ENCODE data around the gene DIRAS3. TPM values are rescaled to one million over a fixed set of nuclear protein-coding genes. Genes with fewer than 3 reads are reported as not detected.
"Not testable (repeated sequence)": the region's sequence is repeated elsewhere in the genome, so short reads cannot be mapped to it uniquely, and the experiment has no call there.

DIRAS3 gene, protein sequence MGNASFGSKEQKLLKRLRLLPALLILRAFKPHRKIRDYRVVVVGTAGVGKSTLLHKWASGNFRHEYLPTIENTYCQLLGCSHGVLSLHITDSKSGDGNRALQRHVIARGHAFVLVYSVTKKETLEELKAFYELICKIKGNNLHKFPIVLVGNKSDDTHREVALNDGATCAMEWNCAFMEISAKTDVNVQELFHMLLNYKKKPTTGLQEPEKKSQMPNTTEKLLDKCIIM
- polyA plus RNA-seq (2013, experiment 1 of 2; ENCODE audit: insufficient read length) = 8.7 TPM
- polyA plus RNA-seq (2013, experiment 2 of 2; ENCODE audit: insufficient read length) = 8.5 TPM

DNA sequence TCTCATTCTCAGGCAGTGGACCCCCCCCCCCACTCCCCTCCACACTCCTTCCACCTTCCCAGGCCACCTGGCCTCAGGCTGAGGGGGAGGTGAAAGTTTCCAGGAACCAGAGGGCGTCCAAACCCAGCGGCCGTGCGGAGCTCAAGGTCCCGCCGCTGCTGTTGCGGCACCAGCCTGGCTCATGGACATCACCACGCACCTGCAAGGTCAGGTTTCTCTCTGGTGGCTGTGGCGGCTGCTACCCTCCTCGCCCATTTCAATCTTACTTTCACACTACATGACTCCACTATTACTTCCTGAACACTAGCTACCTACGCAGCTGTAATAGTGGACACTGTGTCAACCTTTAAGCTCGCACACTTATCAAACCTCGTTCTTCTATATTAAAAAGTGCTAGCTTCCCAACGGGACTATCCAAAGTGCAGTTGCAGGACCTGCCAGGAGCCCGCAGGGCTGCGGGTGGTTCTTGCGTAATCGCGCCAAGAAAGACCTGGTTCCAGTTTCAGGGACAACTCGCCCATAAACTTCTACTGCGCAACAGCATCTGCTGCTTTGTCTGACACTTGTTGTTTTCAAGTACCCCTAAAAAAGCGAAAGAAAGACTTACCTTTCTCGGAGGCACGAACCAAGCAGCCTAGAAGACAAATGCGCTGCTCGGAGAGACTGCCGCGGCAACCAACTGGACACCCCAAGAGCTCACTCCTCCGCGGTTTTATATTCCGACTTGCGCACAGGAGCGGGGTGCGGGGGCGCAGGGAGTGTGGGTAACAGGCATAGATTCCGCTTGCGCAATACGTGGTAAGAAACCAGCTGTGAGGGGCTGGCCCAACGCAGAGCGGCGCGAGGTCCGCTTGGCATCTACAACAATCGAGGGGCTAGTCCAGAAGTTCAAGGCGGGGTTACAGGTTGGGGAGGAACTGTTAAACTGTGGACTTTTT lies at the start of gene DIRAS3:
DIRAS3 (minus strand) TSS at position 687 of the 938 bp plus-strand sequence. CDS start 3,330 bp downstream, outside the sequence.
- peak; percentile 43 for DNase-seq

DNA sequence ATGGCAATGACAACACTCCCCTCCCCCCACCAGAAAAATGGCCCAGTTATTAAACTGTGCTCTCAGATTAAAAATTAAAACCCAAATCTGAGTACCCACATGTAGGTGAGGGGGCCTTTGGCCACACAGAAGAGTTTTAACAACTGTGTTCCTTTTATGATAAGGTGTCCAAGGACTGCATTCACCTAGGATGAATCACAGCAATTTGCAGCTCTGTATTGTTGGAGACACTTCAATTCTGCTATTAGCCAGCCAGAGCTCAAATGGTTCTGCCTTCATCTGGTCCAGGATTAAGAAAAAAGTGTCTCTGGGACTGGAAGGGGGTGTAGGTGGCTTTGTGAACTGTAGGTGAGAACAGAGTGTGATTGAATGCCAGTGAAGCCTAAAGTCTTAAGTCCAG lies 43.3 kb upstream of the DIRAS3 start:
- peak; percentile 31 for DNase-seq

DNA sequence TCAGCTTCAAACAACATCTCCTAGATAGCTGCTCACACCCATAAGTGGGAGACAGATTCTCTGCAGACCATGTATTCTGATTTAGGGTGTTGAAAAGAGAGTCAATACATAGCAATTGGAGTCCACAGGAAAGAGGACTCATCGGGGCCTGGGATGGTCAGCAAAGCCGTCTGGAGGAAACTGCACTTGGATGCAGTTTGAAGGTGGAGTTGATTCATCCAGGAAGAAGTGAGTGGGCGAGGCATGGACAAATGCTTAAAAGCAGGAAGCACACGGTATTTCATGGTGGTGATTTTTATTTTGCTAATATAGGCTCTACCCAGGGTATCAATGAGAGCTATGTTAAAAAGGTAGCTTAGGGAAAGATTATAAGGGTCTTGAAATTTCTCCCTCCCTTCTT lies 36.8 kb upstream of the DIRAS3 start:
- DNase-seq = no peak

DNA sequence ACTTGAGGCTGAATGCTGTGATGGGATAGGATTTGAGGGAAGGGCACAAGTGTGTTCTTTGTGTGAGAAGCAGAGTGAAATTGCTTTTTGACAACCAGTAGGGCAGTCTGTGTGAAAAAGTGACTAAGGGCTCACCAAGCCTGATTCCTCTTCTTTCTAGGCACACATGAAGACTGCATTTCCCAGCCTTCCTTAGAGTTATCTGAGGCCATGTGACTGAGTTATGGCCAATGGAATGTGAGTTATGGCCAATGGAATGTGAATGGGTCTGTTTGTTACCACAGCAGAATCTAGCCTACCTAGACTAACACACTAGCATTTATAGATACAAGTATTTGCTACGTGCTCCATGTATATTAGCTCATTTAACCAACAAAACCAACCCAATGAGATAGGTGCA lies 35.3 kb upstream of the DIRAS3 start:
- peak; percentile 4 for DNase-seq

DNA sequence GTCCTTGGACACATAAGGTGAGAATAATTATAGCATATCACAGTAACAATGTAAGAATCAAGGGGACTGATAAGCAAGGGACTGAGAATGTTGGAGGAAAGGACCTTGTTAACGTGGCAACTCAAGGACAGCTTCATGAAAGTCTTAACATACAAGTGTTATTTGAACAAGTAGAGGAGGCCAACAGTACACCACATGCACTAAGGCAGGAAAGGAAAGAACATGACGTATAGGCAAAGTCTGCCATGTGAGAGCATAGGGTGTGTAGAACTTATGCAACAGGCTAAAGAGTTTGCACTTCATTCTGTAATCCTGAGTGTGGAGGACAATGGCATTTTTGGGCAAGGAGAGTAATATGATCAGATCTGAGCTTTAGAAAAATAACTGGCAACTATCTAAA lies 33.3 kb upstream of the DIRAS3 start:
- no peak for DNase-seq

DNA sequence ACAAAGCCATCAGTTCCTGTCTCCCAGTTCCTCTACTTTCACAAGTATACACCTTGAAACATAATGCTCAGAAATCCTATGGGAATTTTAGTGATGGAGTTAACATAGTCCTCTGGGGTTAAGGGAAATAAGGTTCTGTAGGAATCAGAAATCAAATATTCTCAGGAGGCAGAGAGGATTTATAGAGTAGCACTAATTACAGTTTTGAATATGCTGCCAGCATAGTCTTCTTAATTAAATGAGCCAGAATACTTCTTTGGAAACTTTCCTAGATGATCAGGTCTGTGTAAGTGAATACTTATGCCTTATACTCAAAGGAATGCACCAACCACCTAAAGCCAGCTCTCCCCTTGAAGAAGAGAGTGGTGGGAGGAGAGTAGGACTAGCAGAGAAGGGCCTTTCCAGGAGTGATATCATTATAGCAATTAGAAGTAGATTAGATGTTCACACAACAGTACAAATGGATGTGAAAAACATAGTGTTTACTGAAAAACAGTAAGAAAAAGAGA lies 31.4 kb upstream of the DIRAS3 start:
- DNase-seq = peak; percentile 12

DNA sequence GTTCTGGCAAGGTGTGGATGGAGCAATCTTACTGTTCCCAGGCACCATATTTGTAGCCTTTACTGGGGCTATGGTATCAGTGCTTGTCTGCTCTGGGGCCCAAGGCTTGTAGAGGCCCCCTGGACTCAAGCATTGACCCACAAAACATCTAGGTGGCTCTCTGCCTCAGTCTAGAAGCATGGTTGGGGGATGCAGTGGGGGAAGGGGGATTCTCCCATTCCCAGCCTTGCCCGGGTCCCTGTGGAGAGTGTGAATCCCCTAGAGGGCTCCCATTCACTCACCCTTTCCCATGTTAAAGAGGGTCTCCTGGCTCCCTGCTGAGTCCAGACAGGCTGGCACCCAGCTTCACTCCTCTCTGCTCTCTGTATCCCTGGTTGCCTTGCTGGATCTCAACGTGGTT lies 28.2 kb upstream of the DIRAS3 start:
- DNase-seq = no peak

DNA sequence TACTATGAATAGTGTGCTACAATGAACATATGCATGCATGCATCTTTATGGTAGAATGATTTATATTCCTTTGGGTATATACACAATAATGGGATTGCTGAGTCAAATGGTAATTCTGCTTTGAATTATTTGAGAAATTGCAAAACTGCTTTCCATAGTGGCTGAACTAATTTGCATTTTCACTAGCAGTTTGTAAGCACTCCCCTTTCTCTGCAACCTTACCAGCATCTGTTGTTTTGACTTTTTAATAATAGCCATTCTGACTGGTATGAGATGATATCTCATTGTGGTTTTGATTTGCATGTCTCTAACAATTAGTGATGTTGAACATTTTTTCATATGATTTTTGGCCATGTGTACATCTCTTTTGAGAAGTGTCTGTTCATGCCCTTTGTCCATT lies 24.0 kb upstream of the DIRAS3 start:
- no peak for DNase-seq

DNA sequence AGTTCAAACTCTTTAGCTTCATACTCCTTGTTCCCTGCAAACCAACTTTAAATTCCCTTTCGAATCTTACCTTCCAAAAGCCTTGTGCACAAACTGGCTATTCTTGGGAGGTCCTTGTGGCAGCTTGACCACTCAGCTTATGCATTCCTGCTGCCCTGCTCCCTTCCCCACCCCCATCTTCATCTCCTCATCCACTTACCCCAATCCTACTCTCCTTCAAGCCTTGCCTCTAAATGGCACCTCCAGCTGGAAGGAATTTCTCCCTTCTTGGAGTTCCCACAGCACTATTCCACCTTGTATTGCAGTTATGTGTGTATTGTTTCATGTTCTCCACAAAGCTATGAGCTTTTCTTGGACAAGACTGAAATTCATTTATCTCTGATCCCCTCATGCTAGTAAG lies 15.3 kb upstream of the DIRAS3 start:
- DNase-seq = no peak

DNA sequence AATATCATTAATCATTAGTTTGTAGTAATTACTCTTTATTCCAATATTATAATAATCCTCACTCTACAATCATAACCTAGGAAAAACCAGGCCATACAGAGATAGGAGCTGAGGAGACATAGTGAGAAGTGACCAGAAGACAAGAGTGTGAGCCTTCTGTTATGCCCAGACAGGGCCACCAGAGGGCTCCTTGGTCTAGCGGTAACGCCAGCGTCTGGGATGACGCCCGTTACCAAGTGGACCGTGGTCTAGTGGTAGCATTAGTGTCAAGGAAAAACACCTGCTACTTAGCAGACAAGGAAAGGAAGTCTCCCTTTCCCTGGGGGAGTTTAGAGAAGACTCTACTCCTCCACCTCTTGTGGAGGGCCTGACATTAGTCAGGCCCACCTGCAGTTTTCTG lies 7.6 kb upstream of the DIRAS3 start:
- DNase-seq = not testable (repeated sequence)

DNA sequence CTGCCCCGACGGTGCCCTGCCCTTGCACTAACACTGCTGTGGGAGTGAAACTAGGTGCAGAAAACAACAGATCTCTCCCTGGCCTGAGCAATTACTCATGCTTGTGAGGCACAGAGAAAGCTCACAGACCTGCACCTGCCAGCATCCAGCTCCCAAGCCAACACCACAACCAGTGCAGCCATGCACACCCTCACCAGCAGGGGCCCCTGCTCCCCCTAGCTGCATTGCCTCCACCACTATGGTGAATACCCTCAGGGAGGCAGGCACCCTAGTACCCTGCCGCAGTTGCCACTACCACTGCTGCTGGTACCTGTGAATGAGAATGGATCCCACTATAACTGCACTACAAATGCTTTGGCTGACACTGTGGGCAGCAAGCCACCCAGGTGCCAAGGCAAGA lies 7.1 kb upstream of the DIRAS3 start:
- no peak for DNase-seq

DNA sequence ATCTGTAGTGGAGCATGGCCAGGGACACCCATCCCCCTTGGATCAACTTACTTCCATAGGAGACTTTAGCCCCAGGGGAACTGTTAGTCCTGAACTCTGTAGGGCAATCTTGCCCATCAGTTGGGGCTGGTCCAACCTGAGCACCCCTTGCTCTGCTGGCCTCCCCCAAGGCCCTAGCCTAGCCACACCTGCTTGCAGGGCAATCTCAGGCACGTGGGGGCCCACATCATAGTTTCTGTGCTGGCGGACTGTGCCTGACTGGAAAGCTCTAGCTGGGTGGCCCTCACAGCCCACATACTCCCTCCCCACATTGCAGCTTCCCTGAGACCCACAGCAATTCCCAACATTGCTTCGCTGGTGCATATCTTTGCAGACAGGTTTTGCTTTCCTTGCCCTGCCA lies 6.6 kb upstream of the DIRAS3 start:
- DNase-seq = no peak

DNA sequence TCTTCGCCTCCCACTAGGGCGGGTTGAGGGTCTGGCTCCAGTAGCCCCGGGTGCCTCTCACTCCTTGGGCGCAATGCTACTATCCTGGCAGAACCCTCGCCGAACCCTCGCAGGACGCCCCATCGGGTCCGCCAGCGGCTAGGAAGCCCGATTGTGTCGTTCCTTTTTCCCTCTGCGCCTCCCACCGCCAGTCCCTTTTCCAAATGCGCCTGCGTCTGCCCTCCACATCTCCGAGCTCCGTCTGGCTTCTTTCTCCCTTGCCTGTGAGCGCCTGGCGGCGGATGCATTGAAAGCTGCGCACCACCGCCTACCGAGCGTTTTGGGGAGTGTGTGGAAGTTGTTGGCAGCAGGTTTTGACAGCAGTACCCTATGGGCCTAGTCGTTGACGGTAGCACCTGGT lies 1.0 kb upstream of the DIRAS3 start:
- DNase-seq = peak; percentile 81

DNA sequence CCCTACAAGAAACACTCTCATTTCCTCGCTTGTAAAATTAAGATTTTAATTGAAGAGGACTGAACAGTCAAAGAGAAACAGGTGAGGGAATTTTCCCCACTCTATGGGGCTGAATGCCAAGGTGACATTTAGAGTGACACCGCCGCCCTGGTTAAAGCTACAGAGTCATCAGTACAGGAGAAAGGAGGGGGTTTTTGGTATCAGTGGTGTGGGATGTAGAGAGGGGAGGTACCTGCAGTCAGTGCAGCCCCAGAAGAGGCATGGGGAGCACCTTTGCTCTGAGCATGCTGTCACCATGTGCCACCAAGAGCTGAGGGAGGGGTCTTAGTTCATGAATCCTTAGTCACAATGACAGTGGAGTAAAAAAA lies 2.8 kb downstream of the DIRAS3 start:
- DNase-seq = no peak

DNA sequence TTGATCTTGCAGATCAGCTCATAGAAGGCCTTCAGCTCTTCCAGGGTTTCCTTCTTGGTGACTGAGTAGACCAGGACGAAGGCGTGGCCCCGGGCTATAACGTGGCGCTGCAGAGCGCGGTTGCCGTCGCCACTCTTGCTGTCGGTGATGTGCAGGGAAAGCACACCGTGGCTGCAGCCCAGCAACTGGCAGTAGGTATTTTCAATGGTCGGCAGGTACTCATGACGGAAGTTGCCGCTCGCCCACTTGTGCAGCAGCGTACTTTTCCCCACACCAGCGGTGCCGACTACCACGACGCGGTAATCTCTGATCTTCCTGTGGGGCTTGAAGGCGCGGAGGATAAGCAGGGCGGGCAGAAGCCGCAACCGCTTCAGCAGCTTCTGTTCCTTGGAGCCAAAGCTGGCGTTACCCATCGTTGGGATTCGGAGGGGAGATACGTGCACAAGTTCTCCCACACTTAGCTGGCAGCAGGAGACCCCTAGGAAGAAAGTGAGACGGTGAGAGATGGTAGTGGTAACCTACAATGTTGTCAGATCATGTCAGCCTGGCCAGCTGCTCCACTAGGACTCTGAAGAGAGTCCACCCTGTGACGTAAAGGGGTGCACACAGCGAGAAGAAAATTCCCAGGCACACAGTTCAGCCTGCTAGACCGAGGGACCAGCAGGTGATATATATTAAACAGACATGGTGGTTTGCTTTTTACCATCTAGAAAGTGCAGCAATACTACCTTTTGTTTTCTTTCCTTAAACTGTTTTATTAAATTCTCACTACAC lies 3.4 kb downstream of the DIRAS3 start:
- no peak for DNase-seq

DNA sequence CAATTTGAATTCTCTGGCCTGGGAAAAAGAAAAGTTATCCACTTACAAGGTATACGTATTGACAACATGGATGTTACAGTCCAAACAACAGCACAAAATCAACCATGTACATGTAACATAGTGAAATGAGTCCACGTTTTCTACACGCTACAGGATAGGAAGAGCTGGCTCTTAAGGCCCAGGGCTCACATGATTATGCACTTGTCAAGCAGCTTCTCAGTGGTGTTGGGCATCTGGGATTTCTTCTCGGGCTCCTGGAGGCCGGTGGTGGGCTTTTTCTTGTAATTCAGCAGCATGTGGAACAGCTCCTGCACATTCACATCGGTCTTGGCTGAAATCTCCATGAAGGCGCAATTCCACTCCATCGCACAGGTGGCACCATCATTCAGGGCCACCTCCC lies 4.0 kb downstream of the DIRAS3 start:
- no peak for DNase-seq

DNA sequence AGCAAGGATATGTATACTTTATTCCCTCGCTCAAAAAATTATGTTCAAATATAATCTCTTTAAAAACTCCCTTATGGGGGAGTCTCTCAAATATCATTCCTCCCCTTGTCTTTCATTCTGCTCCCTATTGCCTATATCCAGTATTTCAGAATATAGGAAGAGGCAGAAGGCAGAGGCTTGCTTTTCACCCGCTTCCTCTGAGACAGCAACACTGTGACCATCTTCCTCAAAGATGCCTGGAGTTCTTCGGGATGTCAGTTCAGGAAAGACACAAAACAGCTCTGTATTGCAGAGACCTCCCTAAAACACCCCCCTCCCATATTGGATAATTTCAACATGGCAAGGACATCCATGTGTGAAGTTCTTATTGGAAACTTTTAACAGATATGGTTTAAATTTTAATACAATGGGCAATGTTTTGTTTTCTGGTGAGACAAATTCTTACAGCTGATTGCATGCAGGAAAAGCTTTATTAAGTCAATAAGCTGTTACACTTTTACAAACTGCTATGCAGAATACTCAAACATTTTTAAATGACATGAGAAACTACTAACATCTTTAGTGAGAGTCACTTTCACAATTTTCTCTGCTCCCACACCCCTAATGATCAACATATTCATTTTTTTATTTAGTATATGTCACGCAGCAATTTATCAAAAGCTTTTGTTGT lies 4.8 kb downstream of the DIRAS3 start:
- DNase-seq = no peak

DNA sequence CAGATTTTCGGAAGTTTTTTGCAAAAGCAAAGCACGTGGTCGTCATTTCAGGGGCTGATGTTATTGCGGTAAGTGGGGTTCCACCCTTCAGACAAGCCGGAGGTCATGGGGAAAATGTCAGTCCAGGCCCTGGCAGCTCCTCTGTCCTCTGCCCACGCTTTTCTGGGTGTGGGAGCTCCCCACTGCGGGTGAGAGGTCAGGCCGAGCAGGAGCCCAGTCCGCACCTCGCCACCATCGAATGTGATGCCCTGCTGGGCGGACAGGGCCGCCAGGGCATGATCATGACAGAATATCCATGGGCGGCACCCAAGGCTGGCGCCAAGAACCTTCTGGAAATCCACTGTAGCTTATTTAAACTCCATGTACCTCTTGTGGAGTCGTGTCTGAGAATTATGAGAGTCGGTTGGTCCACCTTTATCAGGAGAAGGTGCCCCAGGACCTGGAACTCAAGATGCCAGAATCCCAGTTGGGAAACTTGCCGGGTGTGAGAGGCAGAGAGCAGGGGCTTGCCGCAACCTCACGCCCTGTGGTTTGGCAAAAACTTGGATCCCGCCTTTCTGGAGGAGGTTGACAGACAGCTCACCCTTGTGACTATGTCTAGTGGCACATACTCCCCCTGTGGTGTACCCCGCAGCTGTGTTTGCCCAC lies 6.9 kb downstream of the DIRAS3 start:
- no peak for DNase-seq

DNA sequence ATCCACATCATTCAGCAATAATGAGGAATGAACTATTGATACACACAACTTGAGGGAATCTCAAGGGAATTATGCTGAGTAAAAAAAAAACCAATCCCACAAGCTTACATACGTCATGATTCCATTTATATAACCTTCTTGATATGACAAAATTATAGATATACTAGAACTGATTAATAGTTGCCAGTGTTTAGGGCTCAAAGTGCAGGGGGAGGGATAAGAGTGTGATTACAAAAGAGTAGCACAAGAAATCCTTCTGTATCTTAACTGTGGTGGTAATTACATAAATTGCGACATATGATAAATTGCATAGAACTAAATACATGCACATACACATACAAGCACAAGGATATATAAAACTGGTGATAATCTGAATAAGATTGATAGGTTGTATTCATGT lies 13.5 kb downstream of the DIRAS3 start:
- DNase-seq = no peak

DNA sequence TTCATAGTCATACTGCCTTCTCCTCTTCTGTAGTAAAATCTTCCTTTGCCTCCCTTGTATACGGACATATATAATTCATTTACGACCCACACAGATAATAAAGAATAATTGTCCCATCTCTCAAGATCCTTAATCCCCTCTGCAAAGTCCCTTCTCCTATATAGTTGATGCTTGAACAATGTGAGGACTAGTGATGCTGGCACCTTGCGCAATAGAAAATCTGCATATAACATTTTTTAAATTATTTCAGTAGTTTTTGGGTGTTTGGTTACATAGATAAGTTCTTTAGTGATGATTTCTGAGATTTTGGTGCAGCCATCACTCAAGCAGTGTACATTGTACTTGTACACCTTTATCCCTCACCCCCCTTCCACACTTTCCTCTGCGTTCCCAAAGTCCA lies 21.0 kb downstream of the DIRAS3 start:
- no peak for DNase-seq

DNA sequence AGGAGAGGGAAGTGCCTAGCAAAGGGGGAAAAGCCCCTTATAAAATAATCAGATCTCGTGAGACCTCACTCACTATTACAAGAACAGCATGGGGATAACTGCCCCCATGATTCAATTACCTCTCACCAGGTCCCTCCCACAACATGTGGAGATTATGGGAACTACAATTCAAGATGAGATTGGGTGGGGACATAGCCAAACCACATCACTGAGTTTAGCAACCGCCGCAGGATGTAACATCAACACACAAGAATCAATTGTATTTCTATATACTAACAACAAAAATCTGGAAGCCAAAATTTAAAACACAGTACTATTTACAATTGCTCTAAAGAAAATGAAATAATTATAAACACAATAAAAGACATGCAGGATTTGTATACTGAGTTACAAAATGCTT lies 21.9 kb downstream of the DIRAS3 start:
- DNase-seq = no peak
